OCI-LY1 (cell line): ENCODE results near the gene GNAI1.

Experiments used
- H2AFZ ChIP-seq: fragments of 200-600 bp; sonication (generic), shearing (Covaris generic); 2 replicates; pipeline ENCODE4 v1.6.0; 2014; ENCODE audit warnings: antibody characterized with exemption, mild to moderate bottlenecking, low read length
- H3F3A ChIP-seq: fragments of 200-600 bp; sonication (generic), shearing (Covaris generic); 2 replicates; pipeline ENCODE4 v1.6.0; 2014; ENCODE audit warnings: mild to moderate bottlenecking, antibody characterized with exemption, low read length, moderate library complexity; ENCODE audit not compliant: insufficient read depth
- H3K27ac ChIP-seq: fragments of 200-600 bp; sonication (generic); 2 replicates; pipeline ENCODE4 v1.5.1; 2014; ENCODE audit warnings: low read length, mixed run types, mild to moderate bottlenecking, low read depth; ENCODE audit not compliant: poor library complexity, severe bottlenecking
- H3K27me3 ChIP-seq: fragments of 200-600 bp; sonication (generic); 2 replicates; pipeline ENCODE4 v1.6.0; 2014; ENCODE audit warnings: antibody characterized with exemption, mild to moderate bottlenecking, low read length, moderate library complexity; ENCODE audit not compliant: insufficient read depth
- H3K36me3 ChIP-seq: fragments of 200-600 bp; sonication (generic); 2 replicates; pipeline ENCODE4 v1.6.1; 2014; ENCODE audit warnings: mild to moderate bottlenecking, antibody characterized with exemption, low read length, moderate library complexity, mixed read lengths; ENCODE audit not compliant: insufficient read depth
- H3K4me1 ChIP-seq: fragments of 200-600 bp; sonication (generic); 2 replicates; pipeline ENCODE4 v1.5.1; 2014; ENCODE audit warnings: mild to moderate bottlenecking, low read length, moderate library complexity; ENCODE audit not compliant: insufficient read depth, severe bottlenecking
- H3K4me2 ChIP-seq: fragments of 200-600 bp; sonication (generic), shearing (Covaris generic); 2 replicates; pipeline ENCODE4 v1.6.1; 2014; ENCODE audit warnings: low read length
- H3K4me3 ChIP-seq: fragments of 200-600 bp; sonication (generic); 2 replicates; pipeline ENCODE4 v1.5.1; 2014; ENCODE audit warnings: low read length, low read depth, mild to moderate bottlenecking, mixed read lengths; ENCODE audit not compliant: poor library complexity, severe bottlenecking
- H3K79me2 ChIP-seq: fragments of 200-600 bp; shearing (Covaris generic); 2 replicates; pipeline ENCODE4 v1.6.1; 2016; ENCODE audit warnings: mixed run types, low read length, mixed read lengths; ENCODE audit not compliant: insufficient read depth
- H3K9ac ChIP-seq: fragments of 200-600 bp; sonication (generic), shearing (Covaris generic); 2 replicates; pipeline ENCODE4 v1.6.1; 2014; ENCODE audit warnings: mild to moderate bottlenecking, low read length, mixed read lengths
- H3K9me2 ChIP-seq: fragments of 200-600 bp; sonication (generic), shearing (Covaris generic); 2 replicates; pipeline ENCODE4 v1.6.1; 2014; ENCODE audit warnings: low read depth, mild to moderate bottlenecking, low read length, mixed read lengths
- H3K9me3 ChIP-seq: fragments of 200-600 bp; shearing (Covaris generic); 2 replicates; pipeline ENCODE4 v1.6.1; 2014; ENCODE audit warnings: low read length, mixed read lengths
- H4K20me1 ChIP-seq: fragments of 200-600 bp; sonication (generic), shearing (Covaris generic); 2 replicates; pipeline ENCODE4 v1.6.0; 2016; ENCODE audit warnings: mild to moderate bottlenecking, low read length; ENCODE audit not compliant: insufficient read depth
- CTCF ChIP-seq: fragments of 200-600 bp; sonication (generic), shearing (Covaris generic); IDR thresholded peaks from 2 replicates; pipeline ENCODE4 v1.5.1; 2017; ENCODE audit warnings: mild to moderate bottlenecking, antibody characterized with exemption, low read length, moderate library complexity, mixed read lengths
- EZH2 ChIP-seq: fragments of 200-600 bp; sonication (generic), shearing (Covaris generic); IDR thresholded peaks from 2 replicates; pipeline ENCODE4 v1.8.0; 2017; ENCODE audit warnings: borderline replicate concordance, mixed run types, mild to moderate bottlenecking, antibody characterized with exemption, low read length, moderate library complexity, mixed read lengths

The GNAI1 gene

DNA sequence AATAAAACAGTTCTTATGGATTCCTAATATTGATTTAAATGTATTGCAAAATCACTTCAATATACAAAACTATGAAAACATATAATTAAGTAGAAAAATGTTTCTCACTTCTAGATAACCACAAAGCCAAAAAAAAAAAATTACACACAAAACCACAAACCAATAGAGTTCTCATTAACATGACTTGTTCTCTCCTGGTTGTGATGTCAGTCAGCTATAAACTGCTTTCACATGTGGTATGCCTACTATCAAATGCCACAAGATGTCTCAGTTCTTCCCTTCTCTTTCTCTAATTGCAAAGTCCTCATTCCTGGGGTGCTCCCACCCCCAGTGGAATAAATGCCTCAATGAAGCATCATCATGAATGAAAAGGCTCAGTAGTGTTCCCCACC lies 16.6 kb downstream of the GNAI1 start:
- H3K9me3 ChIP-seq, result no peaks in the 10 kb centered on the region
- no peaks in the 10 kb centered on the region for H3K9me2 ChIP-seq
- H3K4me2 ChIP-seq, result no peak overlapping the region
- no peaks in the 10 kb centered on the region; the same call in 1 of the 2 replicates for H4K20me1 ChIP-seq
- no peaks in the 10 kb centered on the region for H3K79me2 ChIP-seq
- no peaks in the 10 kb centered on the region for H3K27me3 ChIP-seq
- H3K27ac ChIP-seq, result no peak overlapping the region
- H3F3A ChIP-seq, result no peaks in the 10 kb centered on the region
- no peak for TF ChIP-seq CTCF
- no peak for TF ChIP-seq EZH2
- H3K4me1 ChIP-seq, result no peaks in the 10 kb centered on the region
- no peak overlapping the region for H2AFZ ChIP-seq
- H3K4me3 ChIP-seq, result no peak overlapping the region
- H3K9ac ChIP-seq, result no peak overlapping the region
- H3K36me3 ChIP-seq, result no peaks in the 10 kb centered on the region

- TF ChIP-seq EZH2 (no peak), CTCF (no peak)
- H3K27ac ChIP-seq, result no peak overlapping the region
Observed at GRCh38 chr7:80153446-80153845, 18.8 kb downstream of the GNAI1 start.

GRCh38 chr7:80154656-80155333 lies 20.2 kb downstream of the GNAI1 start:
- H3K4me3 ChIP-seq, result no peak overlapping the region
- H3K4me1 ChIP-seq, result no peaks in the 10 kb centered on the region
- no peaks in the 10 kb centered on the region for H3F3A ChIP-seq
- no peak overlapping the region for H2AFZ ChIP-seq
- H3K36me3 ChIP-seq, result no peaks in the 10 kb centered on the region
- H4K20me1 ChIP-seq, result no peaks in the 10 kb centered on the region
- no peaks in the 10 kb centered on the region for H3K79me2 ChIP-seq
- no peaks in the 10 kb centered on the region for H3K9me2 ChIP-seq
- H3K9ac ChIP-seq, result no peak overlapping the region
- H3K27me3 ChIP-seq, result no peaks in the 10 kb centered on the region
- no peaks in the 10 kb centered on the region for H3K9me3 ChIP-seq
- H3K27ac ChIP-seq, result no peak overlapping the region
- H3K4me2 ChIP-seq, result no peak overlapping the region
- no peak for TF ChIP-seq EZH2
- TF ChIP-seq CTCF, result no peak

More at GRCh38 chr7:80153446-80153845, 18.8 kb downstream of the GNAI1 start:
- no peak overlapping the region for H3K4me2 ChIP-seq
- no peak overlapping the region for H2AFZ ChIP-seq
- H3K9me3 ChIP-seq, result no peaks in the 10 kb centered on the region
- H3K9ac ChIP-seq, result no peak overlapping the region
- no peaks in the 10 kb centered on the region for H3K79me2 ChIP-seq
- no peaks in the 10 kb centered on the region for H4K20me1 ChIP-seq
- no peaks in the 10 kb centered on the region for H3K9me2 ChIP-seq
- H3F3A ChIP-seq, result no peaks in the 10 kb centered on the region
- no peaks in the 10 kb centered on the region for H3K4me1 ChIP-seq
- H3K4me3 ChIP-seq, result no peak overlapping the region
- H3K36me3 ChIP-seq, result no peaks in the 10 kb centered on the region
- no peaks in the 10 kb centered on the region for H3K27me3 ChIP-seq
